ENCODE results near the gene A2M.

Gene A2M

DNA sequence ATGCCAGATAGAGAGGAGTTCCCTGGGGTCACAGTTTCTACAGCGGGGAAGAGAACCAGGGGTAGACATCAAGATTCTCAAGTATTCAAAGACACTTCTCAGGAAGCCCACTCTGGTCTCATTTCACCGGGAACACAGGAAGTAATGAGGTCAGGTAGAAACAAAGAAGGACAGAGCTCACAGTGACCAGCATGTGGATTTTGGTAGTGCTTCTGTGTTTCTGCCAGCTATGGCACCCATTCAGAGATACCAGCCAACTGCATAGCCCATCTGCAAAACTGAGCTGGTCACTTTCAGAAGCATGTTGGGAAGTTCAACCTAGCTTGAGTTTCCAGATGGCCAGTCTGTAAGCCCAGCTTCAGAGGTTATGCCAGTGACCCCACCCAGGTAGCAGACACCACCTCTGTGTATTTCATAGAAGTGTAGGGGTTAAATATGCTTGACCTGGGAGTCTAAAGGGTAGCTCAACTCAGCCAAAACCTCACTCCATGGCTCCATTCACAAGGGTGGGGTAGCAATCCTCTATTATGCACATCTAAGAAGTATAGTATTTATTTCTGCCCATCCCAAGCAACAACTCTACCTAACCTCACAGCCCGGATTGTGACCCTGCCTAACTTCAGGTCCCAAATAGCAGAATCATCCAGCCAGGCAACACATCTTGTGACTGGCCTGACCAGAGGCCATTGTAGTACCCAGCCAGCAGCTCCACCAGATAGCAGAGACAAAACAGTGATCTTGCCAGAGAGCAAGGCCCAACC is 33.9 kb downstream of the A2M start:
- DNase-seq (ENCODE audit: low read depth), result no peak
- H3K4me3 ChIP-seq (ENCODE audit: low read depth, low read length), result no peak overlapping the region
- TF ChIP-seq, protein P1, sequence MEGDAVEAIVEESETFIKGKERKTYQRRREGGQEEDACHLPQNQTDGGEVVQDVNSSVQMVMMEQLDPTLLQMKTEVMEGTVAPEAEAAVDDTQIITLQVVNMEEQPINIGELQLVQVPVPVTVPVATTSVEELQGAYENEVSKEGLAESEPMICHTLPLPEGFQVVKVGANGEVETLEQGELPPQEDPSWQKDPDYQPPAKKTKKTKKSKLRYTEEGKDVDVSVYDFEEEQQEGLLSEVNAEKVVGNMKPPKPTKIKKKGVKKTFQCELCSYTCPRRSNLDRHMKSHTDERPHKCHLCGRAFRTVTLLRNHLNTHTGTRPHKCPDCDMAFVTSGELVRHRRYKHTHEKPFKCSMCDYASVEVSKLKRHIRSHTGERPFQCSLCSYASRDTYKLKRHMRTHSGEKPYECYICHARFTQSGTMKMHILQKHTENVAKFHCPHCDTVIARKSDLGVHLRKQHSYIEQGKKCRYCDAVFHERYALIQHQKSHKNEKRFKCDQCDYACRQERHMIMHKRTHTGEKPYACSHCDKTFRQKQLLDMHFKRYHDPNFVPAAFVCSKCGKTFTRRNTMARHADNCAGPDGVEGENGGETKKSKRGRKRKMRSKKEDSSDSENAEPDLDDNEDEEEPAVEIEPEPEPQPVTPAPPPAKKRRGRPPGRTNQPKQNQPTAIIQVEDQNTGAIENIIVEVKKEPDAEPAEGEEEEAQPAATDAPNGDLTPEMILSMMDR (IDR thresholded peaks at IDR 0.05; ENCODE audit: insufficient read depth, low read depth, low read length, missing control alignments), result no peak

DNA sequence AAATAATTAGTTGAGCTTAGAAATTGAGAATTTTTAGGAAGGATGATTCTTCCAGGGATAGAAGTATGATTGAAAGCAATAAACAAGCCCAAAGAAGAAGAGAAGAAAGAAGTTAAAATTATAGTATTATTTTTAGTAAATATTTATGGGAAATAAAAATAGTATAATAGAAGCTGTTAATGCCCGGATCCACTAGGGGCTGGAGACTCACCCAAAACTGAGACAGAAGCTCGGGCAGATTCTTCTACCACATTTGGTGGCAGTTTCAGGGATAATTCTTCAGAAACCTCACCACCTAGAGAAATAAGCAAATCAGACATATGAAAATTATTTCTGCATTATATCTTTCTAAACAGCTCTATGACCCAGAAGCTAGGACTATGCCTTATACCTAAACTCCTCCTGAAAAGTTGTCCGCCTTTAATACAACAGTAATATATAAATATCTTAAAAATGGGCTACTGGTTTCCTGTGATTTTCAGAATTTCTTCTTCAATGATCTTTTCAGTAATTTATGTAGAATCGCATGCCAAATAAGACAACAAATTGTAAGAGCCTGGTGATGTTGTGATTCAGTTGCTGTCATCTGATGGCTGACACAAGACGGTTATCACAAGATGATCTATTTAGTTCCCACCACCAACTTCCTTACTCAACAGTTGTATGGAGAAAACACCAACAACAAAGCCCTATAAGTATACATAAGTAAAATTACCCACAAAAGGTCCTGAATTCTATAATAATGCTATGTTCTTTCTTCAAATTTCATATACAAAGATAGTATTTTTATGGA is 35.6 kb downstream of the A2M start:
- TF ChIP-seq, protein P1 (IDR thresholded peaks at IDR 0.05; ENCODE audit: insufficient read depth, low read depth, low read length, missing control alignments), result no peak
- no peak overlapping the region for H3K4me3 ChIP-seq (ENCODE audit: low read depth, low read length)
- no peak for DNase-seq (ENCODE audit: low read depth)

DNA sequence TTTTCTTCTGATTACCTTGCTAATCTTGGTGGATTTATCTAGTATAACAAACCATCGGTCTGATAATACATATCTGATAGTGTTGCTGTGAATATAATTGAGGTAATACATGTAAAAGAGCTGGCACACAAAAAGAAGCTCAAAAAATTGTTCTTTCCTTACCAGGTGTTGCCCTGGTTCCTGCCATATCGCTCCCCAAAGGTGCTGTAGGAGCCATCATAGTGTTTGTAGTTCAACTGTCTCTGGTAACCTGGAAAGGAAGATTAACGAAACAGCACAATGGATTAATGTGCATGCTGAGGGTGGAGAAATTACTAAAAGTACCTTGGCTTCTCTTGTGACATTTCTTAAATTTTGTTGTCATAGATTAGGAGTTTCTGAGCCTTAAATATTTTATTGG is 36.6 kb downstream of the A2M start:
- H3K4me3 ChIP-seq (ENCODE audit: low read depth, low read length), result no peak overlapping the region
- no peak for DNase-seq (ENCODE audit: low read depth)
- TF ChIP-seq, protein P1 (IDR thresholded peaks at IDR 0.05; ENCODE audit: insufficient read depth, low read depth, low read length, missing control alignments), result no peak

DNA sequence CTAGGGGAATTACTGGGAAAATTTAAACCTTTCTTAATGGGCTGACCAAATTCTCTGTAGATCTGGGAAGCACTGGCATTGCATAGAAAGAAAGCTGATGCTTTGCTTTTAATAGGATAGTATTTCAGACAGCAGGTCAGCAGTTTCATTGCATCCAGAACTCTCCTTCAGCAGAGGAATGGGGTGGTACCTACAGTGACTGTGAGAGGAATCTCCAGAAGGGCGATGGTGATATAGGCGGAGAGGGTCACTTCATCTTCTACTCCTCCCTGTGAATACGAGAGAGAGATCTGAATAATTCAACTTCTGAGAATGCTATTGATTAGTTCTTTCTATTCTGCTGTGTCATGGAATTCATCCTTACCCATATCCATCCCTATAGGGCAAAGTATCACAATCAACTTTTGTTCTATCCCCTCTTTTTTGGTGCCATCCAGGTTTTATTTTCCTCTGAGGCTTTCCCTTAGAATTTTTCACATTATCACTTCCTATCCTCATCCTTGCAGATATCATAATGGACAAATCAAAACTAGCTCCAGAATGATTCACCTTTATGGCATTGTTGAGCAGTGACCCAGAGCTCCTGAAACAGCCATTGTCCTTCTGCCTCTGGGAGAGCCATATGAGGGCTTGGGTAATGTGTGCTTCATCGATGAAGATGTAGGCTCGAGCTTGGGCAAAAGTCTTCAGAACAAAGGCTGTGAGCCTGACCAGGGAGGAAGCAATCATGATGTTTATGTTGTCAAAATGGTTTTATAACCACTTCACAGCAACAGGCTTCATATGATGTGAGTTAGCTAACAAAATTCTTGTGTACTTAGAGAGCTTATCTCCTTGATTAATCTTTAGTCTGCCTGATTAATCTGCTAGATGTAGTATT is 38.3 kb downstream of the A2M start:
- H3K4me3 ChIP-seq (ENCODE audit: low read depth, low read length), result no peak overlapping the region
- no peak for DNase-seq (ENCODE audit: low read depth)
- TF ChIP-seq, protein P1 (IDR thresholded peaks at IDR 0.05; ENCODE audit: insufficient read depth, low read depth, low read length, missing control alignments), result no peak

DNA sequence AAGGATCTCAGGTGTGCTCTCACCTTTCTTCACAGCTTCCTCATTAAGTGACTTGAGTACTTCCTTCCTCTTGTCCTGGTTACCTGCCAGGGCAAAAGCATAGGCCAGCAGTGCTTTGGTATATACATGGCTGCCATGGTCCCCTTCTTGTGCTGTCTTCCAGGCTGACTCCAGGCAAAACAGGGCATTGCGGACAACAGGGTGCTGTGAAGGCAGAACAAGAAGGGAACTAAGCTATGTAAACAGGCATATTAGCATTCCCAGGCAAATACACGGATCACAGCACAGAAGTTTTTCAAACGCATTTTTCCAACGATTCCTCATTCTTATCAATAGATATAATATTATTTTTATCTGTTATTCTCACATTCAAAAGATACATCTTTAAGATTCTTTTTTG is 39.0 kb downstream of the A2M start:
- DNase-seq (ENCODE audit: low read depth), result no peak
- TF ChIP-seq, protein P1 (IDR thresholded peaks at IDR 0.05; ENCODE audit: insufficient read depth, low read depth, low read length, missing control alignments), result no peak
- no peak overlapping the region for H3K4me3 ChIP-seq (ENCODE audit: low read depth, low read length)

DNA sequence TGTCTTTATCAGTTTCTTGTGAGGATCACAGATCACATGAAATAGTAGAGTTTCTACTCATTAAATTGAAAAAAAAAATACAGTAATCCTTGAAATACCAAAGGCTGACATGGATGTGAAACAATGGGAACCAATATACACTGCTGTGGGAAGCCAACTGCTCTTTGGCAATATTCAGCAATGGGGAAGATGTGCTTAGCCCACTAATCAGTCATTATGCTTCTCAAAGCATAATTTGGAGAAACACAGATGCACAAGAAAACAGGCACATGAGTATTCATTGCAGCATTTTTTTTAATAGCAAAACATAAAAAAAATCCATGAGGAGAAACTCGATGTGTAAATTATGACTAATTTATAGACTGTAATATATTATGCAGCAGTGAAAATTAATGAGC is 40.6 kb downstream of the A2M start:
- TF ChIP-seq, protein P1 (IDR thresholded peaks at IDR 0.05; ENCODE audit: insufficient read depth, low read depth, low read length, missing control alignments), result no peak
- DNase-seq (ENCODE audit: low read depth), result no peak
- no peak overlapping the region for H3K4me3 ChIP-seq (ENCODE audit: low read depth, low read length)
